CD4-positive, alpha-beta T cell (primary cell): ENCODE data around the gene BRF1. TPM values are rescaled to one million over a fixed set of nuclear protein-coding genes. Genes with fewer than 3 reads are reported as not detected.

ENCODE experiments used
- ATAC-seq: fragments of 200-7000 bp; cut with Tn5 transposase; one replicate; pipeline ENCODE4 v1.10.0; 2022; ENCODE audit warnings: mild to moderate bottlenecking; ENCODE audit not compliant: poor library complexity
- CTCF ChIA-PET: fragments of 350-600 bp; sonication (Branson Sonifier 250); formaldehyde crosslinking; loops from one replicate; lab custom pipeline; 2021; ENCODE audit warnings: antibody characterized with exemption, inconsistent platforms; lab: Charles Lee
- POLR2A ChIA-PET: fragments of 350-600 bp; sonication (Branson Sonifier 250); formaldehyde crosslinking; loops from one replicate; lab custom pipeline; 2021; ENCODE audit warnings: antibody characterized with exemption, inconsistent platforms; lab: Charles Lee
- DNase-seq, 14 experiments: peaks; one replicate each; pipeline ENCODE4 v3.0.0-alpha.2; 2013 to 2020; ENCODE audit warnings: mixed read lengths in 2 of 14
- H3K27ac ChIP-seq, 2 donors: one replicate each; pipeline versions ENCODE4 v1.5.1 to v1.7.0; 2013; ENCODE audit warnings: low read length in 2 of 2, low read depth in 1 of 2, mild to moderate bottlenecking in 1 of 2
- H3K27me3 ChIP-seq, 2 experiments: 1 replicate in 1 of 2; 2 replicates in 1 of 2; pipeline versions ENCODE4 v1.6.1 to v1.7.0; 2013; ENCODE audit warnings: low read length in 2 of 2, control low read depth in 1 of 2, mild to moderate bottlenecking in 1 of 2, moderate library complexity in 1 of 2; ENCODE audit not compliant: insufficient read depth in 2 of 2, control insufficient read depth in 1 of 2
- H3K36me3 ChIP-seq: one replicate; pipeline ENCODE4 v1.6.1; 2013; ENCODE audit warnings: low read length, control low read depth; ENCODE audit not compliant: insufficient read depth
- H3K4me1 ChIP-seq: one replicate; pipeline ENCODE4 v1.6.1; 2013; ENCODE audit warnings: low read length, control low read depth; ENCODE audit not compliant: insufficient read depth
- H3K4me3 ChIP-seq: one replicate; pipeline ENCODE4 v1.5.1; 2013; ENCODE audit warnings: mild to moderate bottlenecking, low read length, moderate library complexity
- H3K9me3 ChIP-seq, 2 experiments: 1 replicate in 1 of 2; 2 replicates in 1 of 2; pipeline versions ENCODE4 v1.6.1 to v1.7.0; 2013; ENCODE audit warnings: low read length in 2 of 2, mild to moderate bottlenecking in 2 of 2, control low read depth in 1 of 2, moderate library complexity in 1 of 2; ENCODE audit not compliant: control insufficient read depth in 1 of 2, insufficient read depth in 1 of 2
- H3K27ac Mint-ChIP-seq: one replicate; pipeline ENCODE4 v1.8.0; 2020; ENCODE audit warnings: mixed read lengths
- H3K27me3 Mint-ChIP-seq: one replicate; pipeline ENCODE4 v1.8.0; 2021; ENCODE audit warnings: mixed read lengths
- H3K36me3 Mint-ChIP-seq: one replicate; pipeline ENCODE4 v1.8.0; 2021; ENCODE audit warnings: low read depth, mixed read lengths
- H3K4me1 Mint-ChIP-seq: one replicate; pipeline ENCODE4 v1.8.0; 2021; ENCODE audit warnings: low read depth, mixed read lengths
- H3K4me3 Mint-ChIP-seq: one replicate; pipeline ENCODE4 v1.8.0; 2020; ENCODE audit warnings: mild to moderate bottlenecking, mixed read lengths
- H3K9me3 Mint-ChIP-seq: one replicate; pipeline ENCODE4 v1.8.0; 2020; ENCODE audit warnings: mixed read lengths
- intact Hi-C, 2 experiments: fragments of 100-400 bp; cut with DNase I in 1 of 2; cut with micrococcal nuclease in 1 of 2; formaldehyde crosslinking; loops; one replicate each; pipeline versions ENCODE4 v1.15.1 to v1.9.0; 2023 to 2025; cut with DNase I, micrococcal nuclease
- total RNA-seq, 174 experiments: library from RNA in 2 of 174; stranded (reverse) in 2 of 174; gene quantifications; one replicate each; pipeline ENCODE4 v1.2.3 and lab custom pipeline; 2021 to 2026
- TF ChIP-seq, protein P1 (sequence below): fragments of 200-600 bp; IDR thresholded peaks from one replicate; pipeline ENCODE4 v1.8.0; 2022; ENCODE audit warnings: antibody characterized with exemption, mild to moderate bottlenecking

The BRF1 gene
- total RNA-seq, 2 experiments from 2014 or later = 77.4 to 77.7 TPM

DNA sequence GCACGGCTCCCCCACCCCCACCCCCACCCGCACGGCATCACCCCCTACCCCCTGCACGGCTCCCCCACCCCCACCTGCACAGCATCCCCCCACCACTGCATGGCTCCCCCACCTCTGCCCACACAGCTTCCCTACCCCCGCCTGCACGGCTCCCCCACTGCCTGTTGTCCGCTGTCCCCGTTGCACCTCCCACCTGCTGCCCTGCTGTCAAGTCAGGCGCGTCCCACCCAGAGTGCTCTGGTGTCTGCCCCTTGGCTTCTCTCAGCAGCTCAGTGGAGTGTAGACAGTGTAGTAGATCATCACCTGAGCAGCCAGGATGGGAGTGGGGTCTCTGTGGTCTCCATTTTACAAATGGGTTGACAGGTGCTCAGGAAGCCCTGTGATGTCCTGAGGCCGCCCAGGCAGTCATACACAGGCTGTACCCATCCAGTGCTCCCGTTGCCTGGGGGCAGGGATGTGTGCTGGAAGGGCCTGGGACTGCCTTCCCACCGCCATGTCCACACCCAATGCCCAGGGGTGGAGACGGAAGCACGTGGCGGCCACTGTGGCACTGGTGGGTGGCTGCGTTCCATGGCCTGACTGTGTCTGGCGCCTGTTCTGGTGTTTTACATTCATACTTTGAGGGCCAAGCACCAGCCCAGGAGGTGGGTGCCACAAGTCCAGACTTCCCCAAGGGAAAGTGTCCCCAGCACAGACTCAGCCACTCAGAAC, 46.2 kb upstream of the BRF1 start:
- peaks cover 2% of the 10 kb centered on the region for H3K4me1 Mint-ChIP-seq
- no peak overlapping the region for H3K27ac ChIP-seq
- ATAC-seq = no peak
- DNase-seq = no peak
- no peaks in the 10 kb centered on the region for H3K36me3 ChIP-seq
- ChIA-PET CTCF (no interaction called here), POLR2A (no interaction called here)
- peaks cover 11% of the 10 kb centered on the region for H3K36me3 Mint-ChIP-seq
- TF ChIP-seq, protein P1, sequence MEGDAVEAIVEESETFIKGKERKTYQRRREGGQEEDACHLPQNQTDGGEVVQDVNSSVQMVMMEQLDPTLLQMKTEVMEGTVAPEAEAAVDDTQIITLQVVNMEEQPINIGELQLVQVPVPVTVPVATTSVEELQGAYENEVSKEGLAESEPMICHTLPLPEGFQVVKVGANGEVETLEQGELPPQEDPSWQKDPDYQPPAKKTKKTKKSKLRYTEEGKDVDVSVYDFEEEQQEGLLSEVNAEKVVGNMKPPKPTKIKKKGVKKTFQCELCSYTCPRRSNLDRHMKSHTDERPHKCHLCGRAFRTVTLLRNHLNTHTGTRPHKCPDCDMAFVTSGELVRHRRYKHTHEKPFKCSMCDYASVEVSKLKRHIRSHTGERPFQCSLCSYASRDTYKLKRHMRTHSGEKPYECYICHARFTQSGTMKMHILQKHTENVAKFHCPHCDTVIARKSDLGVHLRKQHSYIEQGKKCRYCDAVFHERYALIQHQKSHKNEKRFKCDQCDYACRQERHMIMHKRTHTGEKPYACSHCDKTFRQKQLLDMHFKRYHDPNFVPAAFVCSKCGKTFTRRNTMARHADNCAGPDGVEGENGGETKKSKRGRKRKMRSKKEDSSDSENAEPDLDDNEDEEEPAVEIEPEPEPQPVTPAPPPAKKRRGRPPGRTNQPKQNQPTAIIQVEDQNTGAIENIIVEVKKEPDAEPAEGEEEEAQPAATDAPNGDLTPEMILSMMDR = no peak
- H3K4me3 ChIP-seq = no peak overlapping the region
- no peaks in the 10 kb centered on the region for H3K27me3 ChIP-seq
- H3K9me3 Mint-ChIP-seq = no peaks in the 10 kb centered on the region
- intact Hi-C loops = no loop called here
- H3K4me3 Mint-ChIP-seq = no peak overlapping the region
- H3K27ac Mint-ChIP-seq = no peak overlapping the region
- peaks cover 3% of the 10 kb centered on the region for H3K4me1 ChIP-seq
- H3K9me3 ChIP-seq = peaks cover 0 to 13% of the 10 kb centered on the region in 2 experiments
- H3K27me3 Mint-ChIP-seq = no peaks in the 10 kb centered on the region

DNA sequence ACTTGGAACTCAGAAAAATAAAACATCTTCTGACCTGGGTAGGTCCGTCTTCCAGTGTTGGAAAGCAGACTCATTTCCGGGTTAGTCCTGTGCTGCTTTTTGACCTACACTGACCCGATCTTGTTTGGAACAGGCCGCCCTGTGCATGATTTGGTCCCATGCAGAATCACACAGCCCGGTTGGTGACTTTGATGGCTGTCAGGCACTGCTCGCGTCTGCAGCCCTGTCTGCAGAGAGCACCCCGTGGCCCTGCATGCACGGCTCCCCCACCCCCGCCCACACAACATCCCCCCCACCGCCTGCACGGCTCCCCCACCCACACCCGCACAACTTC, 45.4 kb upstream of the BRF1 start:
- H3K4me3 Mint-ChIP-seq = no peak overlapping the region
- ChIA-PET POLR2A (no interaction called here), CTCF (no interaction called here)
- peaks cover 3% of the 10 kb centered on the region for H3K4me1 Mint-ChIP-seq
- TF ChIP-seq, protein P1 = no peak
- H3K9me3 Mint-ChIP-seq = no peaks in the 10 kb centered on the region
- Histone ChIP-seq H3K9me3 (peaks cover 0 to 13% of the 10 kb centered on the region in 2 experiments), H3K4me3 (no peak overlapping the region), H3K27me3 (no peaks in the 10 kb centered on the region), H3K4me1 (no peaks in the 10 kb centered on the region), H3K36me3 (no peaks in the 10 kb centered on the region), H3K27ac (no peak overlapping the region)
- no peak overlapping the region for H3K27ac Mint-ChIP-seq
- H3K27me3 Mint-ChIP-seq = no peaks in the 10 kb centered on the region
- DNase-seq (no peak), ATAC-seq (no peak)
- H3K36me3 Mint-ChIP-seq = peaks cover 6% of the 10 kb centered on the region
- intact Hi-C loops = no loop called here

DNA sequence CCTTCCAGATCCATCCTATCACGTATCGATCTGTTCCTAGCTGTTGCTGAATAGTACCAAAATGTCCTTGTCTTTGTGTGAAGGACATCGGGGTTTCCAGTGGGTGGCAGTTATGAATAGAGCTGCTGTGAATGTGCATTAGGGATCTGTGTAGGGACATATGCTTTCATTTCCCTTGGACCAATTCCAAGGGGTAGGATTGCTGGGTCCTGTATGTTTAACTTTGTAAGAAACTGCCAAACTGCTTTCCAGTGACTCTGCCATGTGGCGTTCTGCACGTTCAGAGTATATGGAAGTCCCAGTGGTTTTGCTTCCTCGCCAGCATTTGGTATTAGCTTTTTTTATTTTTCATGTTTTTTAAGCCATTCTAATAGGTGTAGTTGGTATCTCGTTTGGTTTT, 42.4 kb upstream of the BRF1 start:
- CTCF ChIA-PET = interaction anchor here (2.3 kb wide), 1 partner anchor 9 kb away, joined by 5 read pairs; no protein-coding TSS in a partner anchor
- Histone ChIP-seq H3K27me3 (no peaks in the 10 kb centered on the region), H3K4me1 (no peaks in the 10 kb centered on the region), H3K27ac (no peak overlapping the region), H3K4me3 (no peak overlapping the region), H3K9me3 (peaks cover 0 to 13% of the 10 kb centered on the region in 2 experiments), H3K36me3 (no peaks in the 10 kb centered on the region)
- TF ChIP-seq, protein P1 = no peak
- no peaks in the 10 kb centered on the region for H3K9me3 Mint-ChIP-seq
- DNase-seq (no peak), ATAC-seq (no peak)
- no peaks in the 10 kb centered on the region for H3K27me3 Mint-ChIP-seq
- peaks cover 9% of the 10 kb centered on the region for H3K4me1 Mint-ChIP-seq
- H3K36me3 Mint-ChIP-seq = peaks cover 4% of the 10 kb centered on the region
- POLR2A ChIA-PET = no interaction called here
- no peak overlapping the region for H3K4me3 Mint-ChIP-seq
- H3K27ac Mint-ChIP-seq = no peak overlapping the region
- intact Hi-C loops = no loop called here
